GM12801 (cell line): Measurements from ENCODE around the gene B4GAT1.

Source experiments
- TF ChIP-seq, protein P1 (sequence below): IDR thresholded peaks from one replicate; pipeline ENCODE4 v1.5.1; 2011; ENCODE audit warnings: control low read depth; ENCODE audit not compliant: insufficient read length; ENCODE audit errors: extremely low read depth

Gene B4GAT1

GRCh38 chr11:66346476-66347424 is 679 bp downstream of the B4GAT1 start:
- TF ChIP-seq, protein P1, sequence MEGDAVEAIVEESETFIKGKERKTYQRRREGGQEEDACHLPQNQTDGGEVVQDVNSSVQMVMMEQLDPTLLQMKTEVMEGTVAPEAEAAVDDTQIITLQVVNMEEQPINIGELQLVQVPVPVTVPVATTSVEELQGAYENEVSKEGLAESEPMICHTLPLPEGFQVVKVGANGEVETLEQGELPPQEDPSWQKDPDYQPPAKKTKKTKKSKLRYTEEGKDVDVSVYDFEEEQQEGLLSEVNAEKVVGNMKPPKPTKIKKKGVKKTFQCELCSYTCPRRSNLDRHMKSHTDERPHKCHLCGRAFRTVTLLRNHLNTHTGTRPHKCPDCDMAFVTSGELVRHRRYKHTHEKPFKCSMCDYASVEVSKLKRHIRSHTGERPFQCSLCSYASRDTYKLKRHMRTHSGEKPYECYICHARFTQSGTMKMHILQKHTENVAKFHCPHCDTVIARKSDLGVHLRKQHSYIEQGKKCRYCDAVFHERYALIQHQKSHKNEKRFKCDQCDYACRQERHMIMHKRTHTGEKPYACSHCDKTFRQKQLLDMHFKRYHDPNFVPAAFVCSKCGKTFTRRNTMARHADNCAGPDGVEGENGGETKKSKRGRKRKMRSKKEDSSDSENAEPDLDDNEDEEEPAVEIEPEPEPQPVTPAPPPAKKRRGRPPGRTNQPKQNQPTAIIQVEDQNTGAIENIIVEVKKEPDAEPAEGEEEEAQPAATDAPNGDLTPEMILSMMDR: no peak

DNA sequence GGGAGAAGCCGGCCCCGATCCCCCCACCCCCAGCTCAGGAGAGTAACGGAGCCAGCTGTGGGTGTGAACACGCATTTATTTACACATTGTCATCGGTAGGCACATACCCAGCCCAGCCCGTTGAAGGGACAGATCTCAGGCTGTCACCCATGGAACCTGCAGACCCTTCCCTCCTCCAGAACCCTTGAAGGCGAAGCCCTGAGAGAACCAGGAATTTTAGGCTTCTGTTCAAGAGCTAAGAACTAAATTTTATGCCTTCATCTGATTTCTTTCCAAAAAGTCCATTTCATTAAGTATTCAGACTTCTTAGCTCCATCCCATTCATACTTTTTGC is 2.1 kb downstream of the B4GAT1 start:
- TF ChIP-seq, protein P1: no peak

GRCh38 chr11:66344550-66345315 is 2.7 kb downstream of the B4GAT1 start, which contains the start of gene BRMS1:
TSS of gene BRMS1 (minus strand) at chr11:66345104. CDS start at chr11:66342234, 2,870 bp downstream.
- TF ChIP-seq, protein P1: no peak

DNA sequence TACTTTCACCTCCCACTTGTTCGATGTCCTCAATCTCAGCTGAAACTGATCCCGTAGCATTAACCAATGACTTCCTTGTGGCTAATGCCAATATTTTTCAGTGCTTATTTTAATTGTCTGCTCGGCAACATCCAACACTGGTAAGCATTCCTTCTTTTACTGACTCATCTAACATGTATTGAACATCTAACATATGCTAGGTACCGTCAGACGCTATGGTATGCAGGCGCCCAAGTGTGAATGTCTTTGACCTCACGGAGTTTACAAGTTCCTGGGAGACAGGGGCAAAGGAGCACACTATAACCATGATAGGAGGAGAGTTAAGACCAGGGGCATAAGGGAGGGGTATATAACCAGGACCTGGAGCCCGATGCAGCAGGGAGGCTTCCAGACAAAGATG is 4.3 kb downstream of the B4GAT1 start:
- TF ChIP-seq, protein P1: no peak

- TF ChIP-seq, protein P1: no peak
These were observed 5.8 kb downstream of the B4GAT1 start for GRCh38 chr11:66341502-66342126.

- TF ChIP-seq, protein P1: no peak
These were observed 6.6 kb downstream of the B4GAT1 start for GRCh38 chr11:66340596-66341501.
